Neural crest cell (in vitro differentiated cells): ENCODE data around the gene FCN2. TPM values are rescaled to one million over a fixed set of nuclear protein-coding genes. Genes with fewer than 3 reads are reported as not detected.

Source experiments
- DNase-seq: peaks from one replicate; pipeline ENCODE4 v3.0.0; 2021; ENCODE audit warnings: low read depth, mixed read lengths, low spot score
- H3K27ac Mint-ChIP-seq: one replicate; pipeline ENCODE4 v1.8.0; 2021; ENCODE audit warnings: mild to moderate bottlenecking, mixed read lengths; ENCODE audit not compliant: unreplicated experiment
- H3K27me3 Mint-ChIP-seq: 2 replicates; pipeline ENCODE4 v1.8.0; 2021; ENCODE audit warnings: low read depth, mild to moderate bottlenecking, mixed read lengths
- H3K36me3 Mint-ChIP-seq: 2 replicates; pipeline ENCODE4 v1.8.0; 2021; ENCODE audit warnings: low read depth, mild to moderate bottlenecking, mixed read lengths
- H3K4me1 Mint-ChIP-seq: 2 replicates; pipeline ENCODE4 v1.8.0; 2021; ENCODE audit warnings: mixed read lengths
- H3K4me3 Mint-ChIP-seq: one replicate; pipeline ENCODE4 v1.8.0; 2021; ENCODE audit warnings: mild to moderate bottlenecking, mixed read lengths
- H3K9me3 Mint-ChIP-seq: 2 replicates; pipeline ENCODE4 v1.8.0; 2021; ENCODE audit warnings: mixed read lengths
- CTCF ChIP-seq: fragments of 200-600 bp; sonication (generic); conservative IDR thresholded peaks from 2 replicates; pipeline ENCODE4 v1.5.0; 2021; ENCODE audit warnings: antibody characterized with exemption, mild to moderate bottlenecking
- total RNA-seq: library from RNA; stranded (reverse); gene quantifications from 2 replicates; pipeline ENCODE4 v1.2.1, GENCODE V29; 2021

The FCN2 gene
- total RNA-seq, 1 donor from 2014 or later: not detected

GRCh38 chr9:134847752-134848432, 32.7 kb upstream of the FCN2 start:
- no peak for TF ChIP-seq CTCF
- Mint-ChIP-seq H3K4me3 (no peak overlapping the region), H3K4me1 (no peaks in the 10 kb centered on the region), H3K27ac (no peak overlapping the region), H3K9me3 (no peaks in the 10 kb centered on the region), H3K36me3 (no peaks in the 10 kb centered on the region), H3K27me3 (no peaks in the 10 kb centered on the region)
- no peak for DNase-seq

- no peak for DNase-seq
- H3K27me3 Mint-ChIP-seq: no peaks in the 10 kb centered on the region
- H3K4me3 Mint-ChIP-seq: no peak overlapping the region
- TF ChIP-seq CTCF: no peak
- H3K36me3 Mint-ChIP-seq: no peaks in the 10 kb centered on the region
- H3K4me1 Mint-ChIP-seq: no peaks in the 10 kb centered on the region
- H3K9me3 Mint-ChIP-seq: no peaks in the 10 kb centered on the region
- H3K27ac Mint-ChIP-seq: no peak overlapping the region
Measured at GRCh38 chr9:134848504-134848903, 32.1 kb upstream of the FCN2 start.

GRCh38 chr9:134850611-134851010, 30.0 kb upstream of the FCN2 start:
- Mint-ChIP-seq H3K9me3 (no peaks in the 10 kb centered on the region), H3K4me1 (no peaks in the 10 kb centered on the region), H3K36me3 (no peaks in the 10 kb centered on the region), H3K27ac (no peak overlapping the region), H3K27me3 (peaks cover under 1% of the 10 kb centered on the region), H3K4me3 (no peak overlapping the region)
- no peak for TF ChIP-seq CTCF
- no peak for DNase-seq

- Mint-ChIP-seq H3K4me3 (no peak overlapping the region), H3K36me3 (no peaks in the 10 kb centered on the region), H3K27me3 (peaks cover 3% of the 10 kb centered on the region), H3K4me1 (no peaks in the 10 kb centered on the region), H3K9me3 (no peaks in the 10 kb centered on the region), H3K27ac (no peak overlapping the region)
- no peak for TF ChIP-seq CTCF
- DNase-seq: no peak
Measured at GRCh38 chr9:134851020-134851419, 29.6 kb upstream of the FCN2 start.

- Mint-ChIP-seq H3K4me3 (no peak overlapping the region), H3K4me1 (no peaks in the 10 kb centered on the region), H3K36me3 (no peaks in the 10 kb centered on the region), H3K27ac (no peak overlapping the region), H3K9me3 (no peaks in the 10 kb centered on the region), H3K27me3 (peaks cover 9% of the 10 kb centered on the region)
- no peak for TF ChIP-seq CTCF
- DNase-seq: no peak
Measured at GRCh38 chr9:134852906-134853654, 27.5 kb upstream of the FCN2 start.
